ENCODE results near the gene MDH1B. TPM values are rescaled to one million over a fixed set of nuclear protein-coding genes. Genes with fewer than 3 reads are reported as not detected.

Gene MDH1B
- total RNA-seq, 2 experiments from 2014 or later: 0.19 to 0.28 TPM

DNA sequence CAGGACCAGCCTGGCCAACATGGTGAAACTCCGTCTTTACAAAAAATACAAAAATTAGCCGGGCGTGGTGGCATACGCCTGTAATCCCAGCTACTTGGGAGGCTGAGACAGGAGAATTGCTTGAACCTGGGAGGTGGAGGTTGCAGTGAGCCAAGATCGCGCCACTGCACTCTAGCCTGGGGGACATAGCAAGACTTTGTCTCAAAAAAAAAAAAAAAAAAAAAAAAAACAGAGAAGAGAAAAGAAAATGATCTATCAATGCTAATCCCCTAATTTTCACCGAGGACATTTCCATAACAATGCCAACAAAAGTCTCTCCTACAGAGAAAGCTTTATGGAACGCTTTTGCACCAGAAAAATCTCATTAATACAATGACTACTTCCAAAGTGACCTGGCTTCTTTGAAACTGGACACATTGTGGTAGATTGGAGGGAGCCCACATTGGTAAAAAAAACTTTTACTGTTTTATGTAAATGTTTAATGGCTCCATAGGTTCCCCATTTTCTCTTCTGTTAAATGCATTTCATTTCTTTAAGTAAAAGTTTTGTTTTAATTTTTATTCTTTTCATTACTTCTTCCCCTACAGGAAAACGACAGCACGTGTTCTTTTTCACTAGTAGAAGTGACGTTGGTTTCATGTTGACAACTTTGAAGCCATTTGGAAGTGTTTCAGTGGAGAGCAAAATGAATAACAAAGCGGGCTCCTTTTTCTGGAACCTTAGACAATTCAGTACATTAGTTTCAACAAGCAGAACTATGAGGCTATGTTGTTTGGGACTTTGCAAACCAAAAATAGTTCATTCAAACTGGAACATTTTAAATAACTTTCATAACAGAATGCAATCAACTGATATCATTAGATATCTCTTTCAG lies 1.2 kb upstream of the MDH1B start:
- peak overlapping the region; percentile 90; the same call in 1 of the 2 replicates for H2AFZ ChIP-seq (ENCODE audit: low read length)
- no peaks in the 10 kb centered on the region for H3K9me3 ChIP-seq (ENCODE audit: low read length)
- intact Hi-C loops (cut with micrococcal nuclease; ENCODE audit: unreplicated experiment): loop anchor here (10.0 kb wide), 1 partner anchor 611 kb away; the partner anchor contains the start of genes EEF1B2 and NDUFS1
- peak overlapping the region; percentile 60 for H3K27ac ChIP-seq (ENCODE audit: low read depth, low read length, poor library complexity, severe bottlenecking)
- H3K4me3 ChIP-seq (ENCODE audit: low read depth, low read length, poor library complexity, severe bottlenecking): peak overlapping the region; percentile 77
- ChIA-PET CTCF (ENCODE audit: unreplicated experiment) (no interaction called here), POLR2A (interaction anchor here (0.6 to 1.3 kb wide), 8 partner anchors 8 to 1004 kb away, joined by 3 to 8 read pairs (median 4); partner anchors contain the start of gene FZD5)
- no peak for DNase-seq (ENCODE audit: low spot score)
- H3K9me2 ChIP-seq (ENCODE audit: insufficient read depth, low read length): no peaks in the 10 kb centered on the region
- H4K20me1 ChIP-seq (ENCODE audit: insufficient read depth, low read length): no peaks in the 10 kb centered on the region
- no peak for TF ChIP-seq EZH2phosphoT487 (IDR thresholded peaks at IDR 0.05; ENCODE audit: borderline replicate concordance, low read depth, low read length)
- TF ChIP-seq, protein P1, sequence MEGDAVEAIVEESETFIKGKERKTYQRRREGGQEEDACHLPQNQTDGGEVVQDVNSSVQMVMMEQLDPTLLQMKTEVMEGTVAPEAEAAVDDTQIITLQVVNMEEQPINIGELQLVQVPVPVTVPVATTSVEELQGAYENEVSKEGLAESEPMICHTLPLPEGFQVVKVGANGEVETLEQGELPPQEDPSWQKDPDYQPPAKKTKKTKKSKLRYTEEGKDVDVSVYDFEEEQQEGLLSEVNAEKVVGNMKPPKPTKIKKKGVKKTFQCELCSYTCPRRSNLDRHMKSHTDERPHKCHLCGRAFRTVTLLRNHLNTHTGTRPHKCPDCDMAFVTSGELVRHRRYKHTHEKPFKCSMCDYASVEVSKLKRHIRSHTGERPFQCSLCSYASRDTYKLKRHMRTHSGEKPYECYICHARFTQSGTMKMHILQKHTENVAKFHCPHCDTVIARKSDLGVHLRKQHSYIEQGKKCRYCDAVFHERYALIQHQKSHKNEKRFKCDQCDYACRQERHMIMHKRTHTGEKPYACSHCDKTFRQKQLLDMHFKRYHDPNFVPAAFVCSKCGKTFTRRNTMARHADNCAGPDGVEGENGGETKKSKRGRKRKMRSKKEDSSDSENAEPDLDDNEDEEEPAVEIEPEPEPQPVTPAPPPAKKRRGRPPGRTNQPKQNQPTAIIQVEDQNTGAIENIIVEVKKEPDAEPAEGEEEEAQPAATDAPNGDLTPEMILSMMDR (conservative IDR thresholded peaks at IDR 0.05; ENCODE audit: low read length): no peak
- H3K79me2 ChIP-seq (ENCODE audit: insufficient read depth, low read depth, low read length): peaks cover 25% of the 10 kb centered on the region; the same call in 1 of the 2 replicates
- BruUV-seq (replicated peaks): no TSS peak
- peaks cover 45% of the 10 kb centered on the region for H3K36me3 ChIP-seq (ENCODE audit: insufficient read depth, low read length)
- peaks cover 19% of the 10 kb centered on the region for H3K4me1 ChIP-seq (ENCODE audit: insufficient read depth, low read length, poor library complexity, severe bottlenecking)
- H3K4me2 ChIP-seq (ENCODE audit: low read length): peak overlapping the region; percentile 68

DNA sequence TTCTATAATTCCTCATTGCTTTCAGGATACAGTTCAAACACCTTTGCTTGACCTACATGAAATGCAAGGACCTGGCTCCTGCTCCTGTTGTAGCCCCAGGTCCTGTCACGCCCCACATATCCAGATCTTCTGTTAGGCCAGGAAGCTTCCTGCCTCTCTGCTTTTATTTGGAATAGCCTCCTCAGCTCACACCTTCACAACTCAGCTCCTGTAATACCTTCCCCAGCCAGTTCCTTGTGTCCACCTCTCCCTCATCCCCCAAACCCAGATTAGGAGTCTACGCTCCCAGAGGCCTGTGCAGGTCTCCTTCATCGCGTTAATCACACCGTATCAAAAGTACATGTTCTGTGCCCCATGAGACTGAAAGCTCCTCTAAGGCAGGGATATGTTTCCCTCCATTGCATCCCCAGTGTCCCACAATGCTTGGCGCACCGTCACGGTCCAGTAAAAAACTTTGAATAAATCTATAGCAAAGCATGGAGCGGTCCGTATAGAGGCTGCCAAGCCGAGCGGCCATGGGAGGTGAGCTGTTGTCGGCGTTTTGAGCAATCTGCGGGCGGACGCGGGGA lies 371 bp downstream of the MDH1B start:
- no TSS peak for BruUV-seq (replicated peaks)
- intact Hi-C loops (cut with micrococcal nuclease; ENCODE audit: unreplicated experiment): loop anchor here (10.0 kb wide), 1 partner anchor 610 kb away; the partner anchor contains the start of genes EEF1B2 and NDUFS1
- peaks cover 19% of the 10 kb centered on the region for H3K4me1 ChIP-seq (ENCODE audit: insufficient read depth, low read length, poor library complexity, severe bottlenecking)
- no peaks in the 10 kb centered on the region for H3K9me3 ChIP-seq (ENCODE audit: low read length)
- peak overlapping the region; percentile 68 for H3K4me2 ChIP-seq (ENCODE audit: low read length)
- peaks cover 25% of the 10 kb centered on the region; the same call in 1 of the 2 replicates for H3K79me2 ChIP-seq (ENCODE audit: insufficient read depth, low read depth, low read length)
- H3K9me2 ChIP-seq (ENCODE audit: insufficient read depth, low read length): no peaks in the 10 kb centered on the region
- TF ChIP-seq, protein P1 (conservative IDR thresholded peaks at IDR 0.05; ENCODE audit: low read length): no peak
- ChIA-PET POLR2A (interaction anchor here (1.0 to 1.3 kb wide), 5 partner anchors 9 to 621 kb away, joined by 3 to 8 read pairs (median 3); no protein-coding TSS in a partner anchor), CTCF (ENCODE audit: unreplicated experiment) (interaction anchor here (0.5 kb wide), 1 partner anchor 13 kb away, joined by 4 read pairs; no protein-coding TSS in a partner anchor)
- DNase-seq (ENCODE audit: low spot score): no peak
- peak overlapping the region; percentile 77 for H3K4me3 ChIP-seq (ENCODE audit: low read depth, low read length, poor library complexity, severe bottlenecking)
- H2AFZ ChIP-seq (ENCODE audit: low read length): peak overlapping the region; percentile 90
- H3K36me3 ChIP-seq (ENCODE audit: insufficient read depth, low read length): peaks cover 32% of the 10 kb centered on the region
- no peaks in the 10 kb centered on the region for H4K20me1 ChIP-seq (ENCODE audit: insufficient read depth, low read length)
- H3K27ac ChIP-seq (ENCODE audit: low read depth, low read length, poor library complexity, severe bottlenecking): peak overlapping the region; percentile 60
